Fibroblast of lung (primary cell): ENCODE data around the gene GNPTG. TPM values are rescaled to one million over a fixed set of nuclear protein-coding genes. Genes with fewer than 3 reads are reported as not detected.

Source experiments
- DNase-seq, 2 donors: peaks; one replicate each; pipeline versions ENCODE4 v3.0.0 to v3.0.0-alpha.2; 2010; ENCODE audit warnings: low read depth in 2 of 2
- H2AFZ ChIP-seq: 2 replicates; pipeline ENCODE4 v1.5.1; 2012; ENCODE audit warnings: low read length, control low read depth, inconsistent platforms
- H3K27ac ChIP-seq: 2 replicates; pipeline ENCODE4 v1.5.1; 2011; ENCODE audit warnings: low read length, control low read depth; ENCODE audit not compliant: insufficient read depth
- H3K27me3 ChIP-seq: 2 replicates; pipeline ENCODE4 v1.5.1; 2011; ENCODE audit warnings: mild to moderate bottlenecking, low read length; ENCODE audit not compliant: control insufficient read depth, insufficient read depth
- H3K36me3 ChIP-seq: 2 replicates; pipeline ENCODE4 v1.5.1; 2011; ENCODE audit warnings: low read length; ENCODE audit not compliant: control insufficient read depth, insufficient read depth
- H3K4me1 ChIP-seq: 2 replicates; pipeline ENCODE4 v1.5.1; 2011; ENCODE audit warnings: low read length; ENCODE audit not compliant: control insufficient read depth, insufficient read depth; ENCODE audit errors: extremely low read depth
- H3K4me2 ChIP-seq: 2 replicates; pipeline ENCODE4 v1.5.1; 2011; ENCODE audit warnings: low read length, control low read depth; ENCODE audit not compliant: insufficient read depth; ENCODE audit errors: extremely low read depth
- H3K4me3 ChIP-seq, 4 experiments: fragments of 200-600 bp in 1 of 4; sonication (generic) in 1 of 4; replicated peaks in 1 of 4; 2 replicates each; pipeline ENCODE4 v1.5.1; 2011 to 2016; ENCODE audit warnings: low read length in 4 of 4, low read depth in 3 of 4, mild to moderate bottlenecking in 3 of 4, control low read depth in 2 of 4, inconsistent platforms in 1 of 4, mixed read lengths in 1 of 4; ENCODE audit not compliant: insufficient read depth in 1 of 4; ENCODE audit errors: control extremely low read depth in 1 of 4
- H3K79me2 ChIP-seq: 2 replicates; pipeline ENCODE4 v1.5.1; 2012; ENCODE audit warnings: mild to moderate bottlenecking, low read length, inconsistent platforms; ENCODE audit not compliant: control insufficient read depth, insufficient read depth
- H3K9ac ChIP-seq: 2 replicates; pipeline ENCODE4 v1.5.1; 2011; ENCODE audit warnings: mild to moderate bottlenecking, low read length, control low read depth; ENCODE audit not compliant: insufficient read depth
- H3K9me3 ChIP-seq: 2 replicates; pipeline ENCODE4 v1.5.1; 2012; ENCODE audit warnings: low read depth, low read length; ENCODE audit not compliant: control insufficient read depth, insufficient read depth
- H4K20me1 ChIP-seq: 2 replicates; pipeline ENCODE4 v1.5.1; 2011; ENCODE audit warnings: low read length; ENCODE audit not compliant: control insufficient read depth, insufficient read depth; ENCODE audit errors: extremely low read depth
- CTCF ChIP-seq, 2 donors: IDR thresholded peaks in 1 of 2; conservative IDR thresholded peaks in 1 of 2; 1 replicate in 1 of 2; 2 replicates in 1 of 2; pipeline ENCODE4 v1.5.1; 2011 to 2012; ENCODE audit warnings: low read length in 2 of 2, control low read depth in 1 of 2, inconsistent platforms in 1 of 2, low read depth in 1 of 2, mild to moderate bottlenecking in 1 of 2
- EZH2 ChIP-seq: IDR thresholded peaks from 2 replicates; pipeline ENCODE4 v1.5.1; 2012; ENCODE audit warnings: low read length, control low read depth, mild to moderate bottlenecking; ENCODE audit errors: missing control alignments
- polyA plus RNA-seq, 2 donors: library from polyadenylated mRNA; depleted of rRNA in 1 of 2; stranded (reverse) in 1 of 2; unstranded in 1 of 2; fragments of >200 nt; gene quantifications; 2 replicates each; pipeline ENCODE4 v1.2.1, GENCODE V29; 2011 to 2012; ENCODE audit warnings: missing spikeins in 1 of 2
- total RNA-seq: library from RNA; depleted of rRNA; stranded (reverse); fragments of >200 nt; gene quantifications from 2 replicates; pipeline ENCODE4 v1.2.1, GENCODE V29; 2014

The GNPTG gene
- total and polyA plus RNA-seq, 2 donors (not counting 1 experiment from before 2014, with no cell fraction given), result 40.8 to 43.2 TPM

GRCh38 chr16:1364510-1364909 lies 12.8 kb downstream of the GNPTG start:
- no peaks in the 10 kb centered on the region for H3K9me3 ChIP-seq
- H3K27ac ChIP-seq, result no peak overlapping the region
- H4K20me1 ChIP-seq, result no peaks in the 10 kb centered on the region
- no peak overlapping the region for H3K9ac ChIP-seq
- H3K4me2 ChIP-seq, result no peak overlapping the region
- no peak overlapping the region for H3K4me3 ChIP-seq
- H3K27me3 ChIP-seq, result no peaks in the 10 kb centered on the region
- no peak for TF ChIP-seq EZH2
- TF ChIP-seq CTCF (conservative IDR thresholded peaks at IDR 0.05 in 1 of 2, IDR thresholded peaks at IDR 0.05 in 1 of 2; ENCODE audit: low read depth in 1 of 2, low read length in 2 of 2), result no peak
- H3K36me3 ChIP-seq, result peaks cover 24% of the 10 kb centered on the region
- DNase-seq, result no peak
- no peaks in the 10 kb centered on the region for H3K4me1 ChIP-seq
- no peak overlapping the region for H2AFZ ChIP-seq
- no peaks in the 10 kb centered on the region for H3K79me2 ChIP-seq

- Histone ChIP-seq H3K27ac (no peak overlapping the region), H3K27me3 (no peaks in the 10 kb centered on the region), H3K9ac (no peak overlapping the region), H2AFZ (no peak overlapping the region), H3K4me1 (no peaks in the 10 kb centered on the region), H4K20me1 (no peaks in the 10 kb centered on the region), H3K79me2 (no peaks in the 10 kb centered on the region), H3K36me3 (peaks cover 26% of the 10 kb centered on the region), H3K4me2 (no peak overlapping the region), H3K9me3 (no peaks in the 10 kb centered on the region), H3K4me3 (no peak overlapping the region)
- no peak for TF ChIP-seq CTCF (conservative IDR thresholded peaks at IDR 0.05 in 1 of 2, IDR thresholded peaks at IDR 0.05 in 1 of 2; ENCODE audit: low read depth in 1 of 2, low read length in 2 of 2)
- no peak for TF ChIP-seq EZH2
- no peak for DNase-seq
These were observed 14.5 kb downstream of the GNPTG start for GRCh38 chr16:1366060-1366711.

GRCh38 chr16:1366712-1367299 lies 15.1 kb downstream of the GNPTG start:
- H3K4me1 ChIP-seq, result no peaks in the 10 kb centered on the region
- H3K4me3 ChIP-seq, result no peak overlapping the region
- DNase-seq, result no peak
- no peak overlapping the region for H2AFZ ChIP-seq
- H3K36me3 ChIP-seq, result peaks cover 25% of the 10 kb centered on the region
- H3K27ac ChIP-seq, result no peak overlapping the region
- no peak for TF ChIP-seq EZH2
- no peak for TF ChIP-seq CTCF (conservative IDR thresholded peaks at IDR 0.05 in 1 of 2, IDR thresholded peaks at IDR 0.05 in 1 of 2; ENCODE audit: low read depth in 1 of 2, low read length in 2 of 2)
- H3K9me3 ChIP-seq, result no peaks in the 10 kb centered on the region
- H3K9ac ChIP-seq, result no peak overlapping the region
- H3K79me2 ChIP-seq, result no peaks in the 10 kb centered on the region
- H4K20me1 ChIP-seq, result no peaks in the 10 kb centered on the region
- H3K27me3 ChIP-seq, result no peaks in the 10 kb centered on the region
- H3K4me2 ChIP-seq, result no peak overlapping the region
